Mammary microvascular endothelial cell (primary cell): ENCODE data around the gene CHCHD1. TPM values are rescaled to one million over a fixed set of nuclear protein-coding genes. Genes with fewer than 3 reads are reported as not detected.

Experiments
- total RNA-seq: library from RNA; depleted of rRNA; stranded (reverse); fragments of >200 nt; gene quantifications from 2 replicates; pipeline ENCODE4 v1.2.3, GENCODE V29; 2015

Gene CHCHD1
- 55.3 and 57.4 TPM in 2 replicates for total RNA-seq

GRCh38 chr10:73781879-73782748 is at the start of gene CHCHD1:
Gene CHCHD1 (plus strand): TSS chr10:73782048. CDS start chr10:73782076, 28 bp downstream.

GRCh38 chr10:73743905-73744663 is 37.8 kb upstream of the CHCHD1 start, which contains the start of gene SEC24C:
Gene SEC24C (plus strand): TSS chr10:73744372. CDS start chr10:73746833, 2,461 bp downstream.

GRCh38 chr10:73785211-73785720 is 3.4 kb downstream of the CHCHD1 start, which contains the start of gene ZSWIM8:
Gene ZSWIM8 (plus strand): TSS chr10:73785606. CDS start chr10:73785879, 273 bp downstream.

Other genes with a start within 250 kb of the CHCHD1 start
- 7.2 and 9.5 TPM in 2 replicates for gene USP54, start 190.7 kb upstream of the CHCHD1 start, total RNA-seq
- gene MYOZ1, start 140.6 kb upstream of the CHCHD1 start, total RNA-seq: not detected in 2 replicates
- gene SYNPO2L, start 126.0 kb upstream of the CHCHD1 start, total RNA-seq: not detected in 2 replicates
- 0.27 and 0.74 TPM in 2 replicates for gene AGAP5, start 83.9 kb upstream of the CHCHD1 start, total RNA-seq
- gene SEC24C, start 37.7 kb upstream of the CHCHD1 start, total RNA-seq: 75.7 and 77.4 TPM in 2 replicates
- 64.2 and 66.7 TPM in 2 replicates for gene ZSWIM8, start 3.6 kb downstream of the CHCHD1 start, total RNA-seq
- 13.3 and 13.8 TPM in 2 replicates for gene NDST2, start 29.6 kb downstream of the CHCHD1 start, total RNA-seq
- 21.7 and 23.1 TPM in 2 replicates for gene CAMK2G, start 92.5 kb downstream of the CHCHD1 start, total RNA-seq
- 125 and 148 TPM in 2 replicates for gene PLAU, start 129.1 kb downstream of the CHCHD1 start, total RNA-seq
- 145 and 168 TPM in 2 replicates for gene VCL, start 216.1 kb downstream of the CHCHD1 start, total RNA-seq